Ascending aorta (tissue), 2 donors: Measurements from ENCODE around the gene TRIM54. TPM values are rescaled to one million over a fixed set of nuclear protein-coding genes. Genes with fewer than 3 reads are reported as not detected.
A peak's percentile ranks its signal among the peaks of the same experiment; 100 is the strongest.

ENCODE experiments used
- DNase-seq, 2 donors: peaks; one replicate each; pipeline ENCODE4 v3.0.0-alpha.2; 2019; ENCODE audit warnings: low spot score in 2 of 2
- H3K27ac ChIP-seq, 2 donors: fragments of 200-600 bp; sonication (generic); one replicate each; pipeline ENCODE4 v1.5.1; 2016 to 2017; ENCODE audit warnings: mild to moderate bottlenecking in 1 of 2
- H3K27me3 ChIP-seq: fragments of 200-600 bp; sonication (generic); one replicate; pipeline ENCODE4 v1.5.1; 2017
- H3K36me3 ChIP-seq, 2 donors: fragments of 200-600 bp; sonication (generic); one replicate each; pipeline ENCODE4 v1.5.1; 2016
- H3K4me1 ChIP-seq, 2 donors: fragments of 200-600 bp; sonication (generic); one replicate each; pipeline ENCODE4 v1.5.1; 2016 to 2017; ENCODE audit warnings: mild to moderate bottlenecking in 1 of 2
- H3K4me3 ChIP-seq, 2 donors: fragments of 200-600 bp; sonication (generic); one replicate each; pipeline ENCODE4 v1.5.1; 2016 to 2017; ENCODE audit warnings: mild to moderate bottlenecking in 1 of 2
- H3K9me3 ChIP-seq, 2 donors: fragments of 200-600 bp; sonication (generic); one replicate each; pipeline ENCODE4 v1.5.1; 2016
- intact Hi-C: fragments of 100-400 bp; cut with DNase I; formaldehyde crosslinking; loops from one replicate; pipeline ENCODE4 v1.15.1; 2023
- total RNA-seq: library from RNA; depleted of rRNA; stranded (reverse); fragments of >200 nt; gene quantifications from one replicate; pipeline ENCODE4 v1.1.0, GENCODE V29; 2016
- TF ChIP-seq, protein P1 (sequence below), 3 experiments: fragments of 200-600 bp in 2 of 3; fragments of 450-650 bp in 1 of 3; sonication (generic) in 2 of 3; IDR thresholded peaks; one replicate each; pipeline ENCODE4 v1.5.1; 2016 to 2019; ENCODE audit warnings: antibody characterized with exemption in 3 of 3, mild to moderate bottlenecking in 1 of 3, moderate library complexity in 1 of 3

TRIM54 gene
- total RNA-seq, 1 donor from 2014 or later = not detected

DNA sequence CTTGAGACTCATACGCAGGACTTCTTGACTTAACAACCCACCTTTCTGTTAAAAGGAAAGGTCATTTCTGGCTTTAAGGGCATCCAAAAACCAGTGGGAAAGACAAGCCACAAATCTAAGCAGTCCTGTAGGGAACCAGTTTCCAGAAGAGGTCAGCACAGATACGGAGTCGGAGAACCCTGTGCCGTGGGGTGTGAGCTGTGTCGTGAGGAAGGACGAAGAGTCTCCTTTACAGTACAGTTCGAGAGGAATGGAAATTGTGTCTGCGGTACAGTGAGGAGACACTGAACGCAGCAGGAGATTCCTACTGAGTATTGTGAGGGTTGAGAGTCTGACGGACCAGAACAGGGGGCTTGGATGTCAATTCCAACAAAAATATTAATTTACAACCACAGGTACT lies 37.1 kb upstream of the TRIM54 start:
- Histone ChIP-seq H3K36me3 (peaks cover 33 to 42% of the 10 kb centered on the region in 2 donors), H3K27me3 (no peaks in the 10 kb centered on the region), H3K4me1 (peaks cover 0 to 10% of the 10 kb centered on the region in 2 donors), H3K27ac (no peak overlapping the region), H3K4me3 (no peak overlapping the region), H3K9me3 (no peaks in the 10 kb centered on the region)
- intact Hi-C loops = no loop called here
- DNase-seq = no peak
- TF ChIP-seq, protein P1, sequence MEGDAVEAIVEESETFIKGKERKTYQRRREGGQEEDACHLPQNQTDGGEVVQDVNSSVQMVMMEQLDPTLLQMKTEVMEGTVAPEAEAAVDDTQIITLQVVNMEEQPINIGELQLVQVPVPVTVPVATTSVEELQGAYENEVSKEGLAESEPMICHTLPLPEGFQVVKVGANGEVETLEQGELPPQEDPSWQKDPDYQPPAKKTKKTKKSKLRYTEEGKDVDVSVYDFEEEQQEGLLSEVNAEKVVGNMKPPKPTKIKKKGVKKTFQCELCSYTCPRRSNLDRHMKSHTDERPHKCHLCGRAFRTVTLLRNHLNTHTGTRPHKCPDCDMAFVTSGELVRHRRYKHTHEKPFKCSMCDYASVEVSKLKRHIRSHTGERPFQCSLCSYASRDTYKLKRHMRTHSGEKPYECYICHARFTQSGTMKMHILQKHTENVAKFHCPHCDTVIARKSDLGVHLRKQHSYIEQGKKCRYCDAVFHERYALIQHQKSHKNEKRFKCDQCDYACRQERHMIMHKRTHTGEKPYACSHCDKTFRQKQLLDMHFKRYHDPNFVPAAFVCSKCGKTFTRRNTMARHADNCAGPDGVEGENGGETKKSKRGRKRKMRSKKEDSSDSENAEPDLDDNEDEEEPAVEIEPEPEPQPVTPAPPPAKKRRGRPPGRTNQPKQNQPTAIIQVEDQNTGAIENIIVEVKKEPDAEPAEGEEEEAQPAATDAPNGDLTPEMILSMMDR (IDR thresholded peaks at IDR 0.05) = no peak

DNA sequence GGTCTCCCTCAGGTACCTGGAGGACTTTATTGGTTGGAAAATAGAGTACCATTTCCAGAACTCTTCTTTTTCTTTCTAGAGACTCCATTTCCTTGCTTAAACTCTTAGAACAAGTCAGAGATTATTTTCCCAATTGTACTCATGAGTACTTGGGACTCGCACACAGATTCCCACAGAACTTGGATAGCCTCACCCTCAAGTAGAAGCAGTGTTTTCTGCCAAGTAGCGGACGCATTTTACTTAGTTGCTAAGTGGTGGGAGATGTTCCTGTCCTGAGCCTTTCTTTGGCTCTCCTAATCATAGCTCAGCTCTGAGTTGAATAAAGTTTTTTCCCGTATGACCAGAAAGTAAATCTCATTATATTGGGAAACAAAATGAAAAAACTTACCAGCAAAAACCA lies 36.6 kb upstream of the TRIM54 start:
- DNase-seq = no peak
- intact Hi-C loops = no loop called here

DNA sequence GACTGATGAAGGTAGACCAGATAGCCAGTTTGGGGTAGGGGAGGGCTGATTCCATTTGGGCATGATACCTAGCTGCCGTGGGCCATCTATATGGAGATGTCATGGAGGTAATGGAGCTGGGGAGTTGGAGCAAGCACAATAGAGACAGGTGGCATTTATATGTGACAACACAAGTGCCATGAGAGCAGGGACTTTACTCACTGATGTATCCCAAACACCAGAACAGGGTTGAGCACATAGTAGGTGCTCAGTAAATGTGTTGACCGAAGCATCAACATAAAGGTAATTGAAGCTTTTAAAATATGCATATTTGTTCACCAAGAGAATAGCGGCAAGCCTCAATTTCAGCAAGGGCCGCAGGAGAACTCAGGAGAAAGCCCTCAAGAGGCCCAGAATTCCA lies 34.3 kb upstream of the TRIM54 start:
- Histone ChIP-seq H3K4me1 (peaks cover 0 to 10% of the 10 kb centered on the region in 2 donors), H3K36me3 (peaks cover 10 to 14% of the 10 kb centered on the region in 2 donors), H3K9me3 (no peaks in the 10 kb centered on the region), H3K27me3 (no peaks in the 10 kb centered on the region), H3K27ac (no peak overlapping the region), H3K4me3 (no peak overlapping the region)
- intact Hi-C loops = no loop called here
- TF ChIP-seq, protein P1 (IDR thresholded peaks at IDR 0.05) = no peak
- DNase-seq = no peak

More for the DNA sequence above, 36.6 kb upstream of the TRIM54 start:
- no peaks in the 10 kb centered on the region for H3K9me3 ChIP-seq
- TF ChIP-seq, protein P1 (IDR thresholded peaks at IDR 0.05) = no peak
- H3K36me3 ChIP-seq = peaks cover 30 to 37% of the 10 kb centered on the region in 2 donors
- peaks cover 0 to 10% of the 10 kb centered on the region in 2 donors for H3K4me1 ChIP-seq
- no peak overlapping the region for H3K27ac ChIP-seq
- no peak overlapping the region for H3K4me3 ChIP-seq
- no peaks in the 10 kb centered on the region for H3K27me3 ChIP-seq

DNA sequence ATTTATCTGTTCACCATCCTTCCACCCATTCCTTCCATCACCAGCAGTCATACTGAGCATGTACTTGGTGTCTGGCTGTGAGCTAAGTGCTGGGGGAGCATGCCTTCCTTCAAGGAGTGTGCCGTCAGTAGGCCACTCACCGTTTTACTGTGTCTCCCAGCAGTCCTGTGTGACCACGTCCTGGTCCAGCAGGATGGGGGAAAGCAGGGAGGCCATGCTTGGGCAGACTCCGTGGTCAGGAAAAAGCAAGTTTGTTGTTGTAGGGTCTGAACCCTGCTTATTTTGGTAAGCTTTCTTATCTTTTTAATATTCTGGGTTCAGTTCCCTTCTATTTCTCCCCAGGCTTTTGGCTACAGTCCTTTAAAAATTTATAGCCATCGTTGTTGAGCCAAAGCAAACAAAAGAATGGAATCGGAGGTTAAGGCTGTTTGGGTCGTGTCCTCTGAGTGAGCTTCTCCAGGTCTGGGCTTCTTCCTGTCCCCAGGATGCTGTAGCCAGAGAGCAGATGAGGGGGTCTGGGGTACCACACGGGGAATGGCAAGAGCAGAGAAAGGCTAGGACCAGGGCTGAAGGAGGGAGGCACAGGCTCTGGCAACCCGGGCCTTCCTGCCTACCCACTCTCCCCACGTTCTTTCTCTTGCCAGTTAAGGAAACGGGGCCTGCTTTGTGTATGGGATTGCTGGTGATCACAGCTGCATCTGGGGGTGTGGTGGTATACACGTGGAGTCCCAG lies 32.9 kb upstream of the TRIM54 start:
- H3K4me1 ChIP-seq = peaks cover 0 to 10% of the 10 kb centered on the region in 2 donors
- no peak overlapping the region for H3K4me3 ChIP-seq
- H3K27ac ChIP-seq = peak overlapping the region; percentile 18 to 48
- intact Hi-C loops = no loop called here
- TF ChIP-seq, protein P1 (IDR thresholded peaks at IDR 0.05) = no peak
- H3K36me3 ChIP-seq = peaks cover 0 to under 1% of the 10 kb centered on the region in 2 donors
- H3K9me3 ChIP-seq = no peaks in the 10 kb centered on the region
- DNase-seq = no peak
- no peaks in the 10 kb centered on the region for H3K27me3 ChIP-seq

DNA sequence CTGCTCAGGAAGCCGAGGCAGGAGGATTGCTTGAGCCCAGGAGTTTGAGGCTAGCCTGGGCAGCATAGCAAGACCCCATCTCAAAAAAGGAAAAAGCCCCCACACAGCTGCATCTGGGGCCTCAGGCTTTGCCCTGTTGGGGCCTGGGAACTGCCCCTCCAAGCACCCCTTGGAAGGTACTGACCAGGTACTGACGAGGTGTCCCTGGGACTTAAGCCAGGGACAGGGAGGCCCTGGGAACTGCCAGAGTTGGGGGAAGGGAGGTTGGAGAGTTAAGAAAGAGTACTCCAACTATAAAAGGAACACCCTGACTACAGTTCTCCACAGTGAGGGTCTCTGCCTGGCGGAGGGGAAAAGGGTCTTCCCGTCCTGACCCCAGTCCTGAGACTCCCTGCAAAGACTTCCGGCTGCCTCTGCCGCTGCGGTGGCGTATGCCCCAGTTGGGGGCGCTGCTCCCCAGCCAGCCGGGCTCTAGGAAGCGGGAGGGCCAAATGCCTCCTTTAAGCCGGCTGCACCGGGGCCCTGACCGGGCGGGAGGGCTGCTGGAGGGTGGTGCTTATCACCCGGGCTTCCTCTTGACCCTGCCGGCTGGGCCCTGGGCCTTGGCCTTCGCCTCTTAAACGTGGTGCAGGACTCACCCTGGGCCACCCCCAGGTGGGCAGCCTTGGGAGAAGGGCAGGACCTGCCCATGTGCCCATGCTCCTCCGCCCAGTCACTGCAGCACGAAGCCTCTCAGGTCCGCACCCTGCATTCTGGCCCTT lies 32.2 kb upstream of the TRIM54 start:
- Histone ChIP-seq H3K36me3 (no peaks in the 10 kb centered on the region), H3K4me3 (no peak overlapping the region), H3K4me1 (peaks cover 0 to 10% of the 10 kb centered on the region in 2 donors), H3K27me3 (no peaks in the 10 kb centered on the region), H3K9me3 (no peaks in the 10 kb centered on the region), H3K27ac (peak overlapping the region in 1 of 2 donors; percentile 18)
- DNase-seq = peak in 1 of 2 donors; percentile 73
- TF ChIP-seq, protein P1 (IDR thresholded peaks at IDR 0.05) = peak; percentile 38 to 55 (median 46)
- intact Hi-C loops = no loop called here
